HG03457 (cell line): ENCODE measurements around the gene IRF9.

ENCODE experiments used
- ATAC-seq: cut with Tn5 transposase; IDR thresholded peaks from one replicate; pipeline ENCODE4 v1.9.1; 2021; ENCODE audit warnings: moderate number of reproducible peaks; ENCODE audit not compliant: unreplicated experiment

Gene IRF9

GRCh38 chr14:24130717-24131548 is 30.1 kb upstream of the IRF9 start:
- ATAC-seq, result no peak

- no peak for ATAC-seq
Measured at GRCh38 chr14:24131549-24131966, 29.5 kb upstream of the IRF9 start.

- no peak for ATAC-seq
Measured at GRCh38 chr14:24132061-24132685, 28.9 kb upstream of the IRF9 start.

- no peak for ATAC-seq
Measured at GRCh38 chr14:24132976-24133375, 28.1 kb upstream of the IRF9 start.

- ATAC-seq, result no peak
Measured at GRCh38 chr14:24133735-24134134, 27.3 kb upstream of the IRF9 start.

- ATAC-seq, result no peak
Measured at GRCh38 chr14:24135584-24135833, 25.6 kb upstream of the IRF9 start.

GRCh38 chr14:24135834-24136683 is 25.0 kb upstream of the IRF9 start, which contains the start of gene PSME1:
PSME1 (plus strand) TSS chr14:24136194; CDS start chr14:24136263, 69 bp downstream.
- ATAC-seq, result peak; percentile 66

GRCh38 chr14:24136684-24137528 is 24.2 kb upstream of the IRF9 start:
- no peak for ATAC-seq

- ATAC-seq, result no peak
Measured at GRCh38 chr14:24137529-24138395, 23.3 kb upstream of the IRF9 start.

- ATAC-seq, result no peak
Measured at GRCh38 chr14:24138396-24139271, 22.4 kb upstream of the IRF9 start.

- no peak for ATAC-seq
Measured at GRCh38 chr14:24139272-24139934, 21.7 kb upstream of the IRF9 start.

GRCh38 chr14:24141097-24141880 is 19.8 kb upstream of the IRF9 start, which contains the start of gene EMC9:
EMC9 (minus strand) TSS chr14:24141591; CDS start chr14:24141304, 287 bp downstream.
- ATAC-seq, result peak; percentile 60

GRCh38 chr14:24143511-24143910 is 17.6 kb upstream of the IRF9 start:
- ATAC-seq, result no peak

- ATAC-seq, result no peak
Measured at GRCh38 chr14:24144451-24144850, 16.6 kb upstream of the IRF9 start.

GRCh38 chr14:24145219-24145618 is 15.8 kb upstream of the IRF9 start:
- no peak for ATAC-seq

- no peak for ATAC-seq
Measured at GRCh38 chr14:24145690-24146452, 15.2 kb upstream of the IRF9 start.
